T-helper 2 cell treated with Interferon-gamma antibody and Interleukin-4, amounts not matched to agents 100 ng/mL and 5 ng/mL, for 36 hours (primary cell): ENCODE results near the gene SVEP1. TPM values are rescaled to one million over a fixed set of nuclear protein-coding genes. Genes with fewer than 3 reads are reported as not detected.

Source experiments
- intact Hi-C: fragments of 100-400 bp; cut with micrococcal nuclease; formaldehyde crosslinking; loops from one replicate; pipeline ENCODE4 v1.15.1; 2023
- total RNA-seq: library from RNA; stranded (reverse); gene quantifications from 2 replicates; pipeline ENCODE4 v1.2.3, GENCODE V29; 2022

SVEP1 gene
- total RNA-seq, 1 donor from 2014 or later = not detected

- intact Hi-C loops = no loop called here
Measured at GRCh38 chr9:110528645-110529044, 50.9 kb downstream of the SVEP1 start.

- intact Hi-C loops = no loop called here
Measured at GRCh38 chr9:110526426-110526825, 53.1 kb downstream of the SVEP1 start.

GRCh38 chr9:110521206-110521605, 58.3 kb downstream of the SVEP1 start:
- intact Hi-C loops = no loop called here

- intact Hi-C loops = no loop called here
Measured at GRCh38 chr9:110520120-110520701, 59.3 kb downstream of the SVEP1 start.

- intact Hi-C loops = no loop called here
Measured at GRCh38 chr9:110517483-110517882, 62.1 kb downstream of the SVEP1 start.

GRCh38 chr9:110514897-110515296, 64.6 kb downstream of the SVEP1 start:
- intact Hi-C loops = no loop called here

GRCh38 chr9:110512817-110513216, 66.7 kb downstream of the SVEP1 start:
- intact Hi-C loops = no loop called here

GRCh38 chr9:110509792-110510191, 69.7 kb downstream of the SVEP1 start:
- intact Hi-C loops = no loop called here

- intact Hi-C loops = no loop called here
Measured at GRCh38 chr9:110502842-110503241, 76.7 kb downstream of the SVEP1 start.

- intact Hi-C loops = no loop called here
Measured at GRCh38 chr9:110499608-110500007, 79.9 kb downstream of the SVEP1 start.

GRCh38 chr9:110487196-110487595, 92.3 kb downstream of the SVEP1 start:
- intact Hi-C loops = no loop called here

- intact Hi-C loops = no loop called here
Measured at GRCh38 chr9:110486218-110486617, 93.3 kb downstream of the SVEP1 start.

- intact Hi-C loops = no loop called here
Measured at GRCh38 chr9:110479481-110479880, 100.1 kb downstream of the SVEP1 start.

- intact Hi-C loops = no loop called here
Measured at GRCh38 chr9:110476251-110476650, 103.3 kb downstream of the SVEP1 start.

GRCh38 chr9:110472111-110472510, 107.4 kb downstream of the SVEP1 start:
- intact Hi-C loops = no loop called here

- intact Hi-C loops = no loop called here
Measured at GRCh38 chr9:110468950-110469349, 110.6 kb downstream of the SVEP1 start.

- intact Hi-C loops = no loop called here
Measured at GRCh38 chr9:110465190-110465589, 114.4 kb downstream of the SVEP1 start.

GRCh38 chr9:110464321-110464720, 115.2 kb downstream of the SVEP1 start:
- intact Hi-C loops = no loop called here

GRCh38 chr9:110463499-110463898, 116.0 kb downstream of the SVEP1 start:
- intact Hi-C loops = no loop called here

GRCh38 chr9:110457245-110457644, 122.3 kb downstream of the SVEP1 start:
- intact Hi-C loops = no loop called here

- intact Hi-C loops = no loop called here
Measured at GRCh38 chr9:110456681-110457080, 122.9 kb downstream of the SVEP1 start.

GRCh38 chr9:110455860-110456259, 123.7 kb downstream of the SVEP1 start:
- intact Hi-C loops = no loop called here

- intact Hi-C loops = loop anchor here (1.0 to 2.0 kb wide), 2 partner anchors 171 to 846 kb away; no protein-coding TSS in a partner anchor
Measured at GRCh38 chr9:110452227-110452801, 127.2 kb downstream of the SVEP1 start.
